ENCODE data around the gene MYO9A.
A peak's percentile ranks its signal among the peaks of the same experiment; 100 is the strongest.
"Not testable (repeated sequence)": the region's sequence is repeated elsewhere in the genome, so short reads cannot be mapped to it uniquely, and the experiment has no call there.

MYO9A gene

DNA sequence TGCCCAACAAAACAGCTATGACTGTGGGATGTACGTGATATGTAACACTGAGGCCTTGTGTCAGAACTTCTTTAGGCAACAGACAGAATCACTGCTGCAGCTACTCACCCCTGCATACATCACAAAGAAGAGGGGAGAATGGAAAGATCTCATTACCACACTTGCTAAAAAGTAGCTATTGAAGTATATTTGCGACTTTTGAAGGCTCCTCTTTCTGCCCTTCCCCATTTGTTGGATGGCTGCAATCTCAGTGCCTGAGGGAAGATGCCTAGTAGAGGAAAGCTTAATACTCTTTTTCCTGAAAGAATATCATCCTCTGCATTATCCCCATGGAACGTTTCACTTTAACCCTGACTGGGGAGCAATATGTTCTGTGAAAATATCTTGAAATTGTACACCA is 22.1 kb upstream of the MYO9A start:
- DNase-seq (ENCODE audit: low read depth in 2 of 2) = no peak

DNA sequence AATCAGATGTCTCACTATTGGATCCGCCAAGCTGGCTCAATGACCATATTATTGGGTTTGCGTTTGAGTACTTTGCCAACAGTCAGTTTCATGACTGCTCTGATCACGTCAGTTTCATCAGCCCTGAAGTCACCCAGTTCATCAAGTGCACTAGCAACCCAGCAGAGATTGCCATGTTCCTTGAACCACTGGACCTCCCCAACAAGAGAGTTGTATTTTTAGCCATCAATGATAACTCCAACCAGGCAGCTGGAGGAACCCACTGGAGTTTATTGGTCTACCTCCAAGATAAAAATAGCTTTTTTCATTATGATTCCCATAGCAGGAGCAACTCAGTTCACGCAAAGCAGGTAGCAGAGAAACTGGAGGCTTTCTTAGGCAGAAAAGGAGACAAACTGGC is 21.7 kb upstream of the MYO9A start:
- DNase-seq (ENCODE audit: low read depth in 2 of 2) = no peak

DNA sequence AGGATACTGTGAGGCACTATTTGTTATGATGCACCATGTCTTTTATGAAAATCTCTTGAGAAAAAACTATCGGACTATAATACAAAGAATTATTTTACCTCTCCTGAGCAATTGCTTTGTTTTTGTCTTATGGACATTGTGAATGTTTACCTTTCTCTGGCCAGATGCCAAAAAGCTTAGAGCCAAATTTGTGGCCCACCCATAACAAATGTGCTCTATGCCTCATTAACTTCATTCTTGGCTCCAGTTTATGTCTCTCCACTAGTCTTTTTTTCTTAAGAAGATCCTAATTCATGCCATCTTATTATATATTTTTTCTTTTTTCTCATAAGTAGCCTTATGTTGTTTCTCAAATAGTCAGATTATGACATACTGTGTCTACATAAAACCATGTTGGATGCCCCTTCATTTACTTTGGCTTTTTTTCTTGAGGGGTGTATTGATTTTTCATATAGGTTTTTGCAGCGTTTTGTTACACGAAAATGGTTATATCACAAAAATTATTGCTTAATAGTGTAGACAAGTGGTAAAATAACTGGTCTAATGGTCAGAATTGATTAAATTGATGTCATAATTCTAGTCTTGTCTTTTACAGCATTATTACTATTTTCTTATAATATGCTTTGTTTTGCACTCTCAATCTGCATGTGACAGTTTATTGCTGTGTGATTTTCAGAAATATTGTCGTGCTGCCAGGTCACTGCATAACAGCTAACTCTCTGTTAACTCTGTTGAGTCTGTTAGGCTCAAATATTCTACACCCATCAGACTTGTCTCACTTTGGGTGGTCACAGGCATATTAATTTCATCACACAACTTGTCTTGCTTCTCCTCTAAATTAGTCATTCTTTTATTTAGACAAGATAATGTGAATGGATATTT is 18.5 kb upstream of the MYO9A start:
- no peak for DNase-seq (ENCODE audit: low read depth in 2 of 2)

DNA sequence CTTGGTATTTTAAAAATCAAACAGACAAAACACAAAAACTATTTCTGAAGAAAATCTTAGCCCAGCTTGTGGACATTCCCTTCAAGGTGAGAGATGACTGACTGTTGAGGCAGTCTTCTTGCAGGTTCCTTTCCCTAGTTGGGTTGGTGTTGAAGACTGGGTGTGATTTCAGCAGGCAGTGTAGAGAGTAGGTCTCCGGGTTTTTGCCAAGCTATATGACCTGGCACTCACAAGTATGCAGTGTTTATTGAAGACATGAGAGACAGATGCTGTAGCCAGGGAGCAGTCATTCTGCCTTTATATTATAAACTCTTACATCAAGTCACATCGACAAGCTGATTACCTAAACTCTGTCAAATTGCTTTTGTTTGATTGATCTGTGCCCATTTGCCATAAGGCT is 17.8 kb upstream of the MYO9A start:
- DNase-seq (ENCODE audit: low read depth in 2 of 2) = no peak

DNA sequence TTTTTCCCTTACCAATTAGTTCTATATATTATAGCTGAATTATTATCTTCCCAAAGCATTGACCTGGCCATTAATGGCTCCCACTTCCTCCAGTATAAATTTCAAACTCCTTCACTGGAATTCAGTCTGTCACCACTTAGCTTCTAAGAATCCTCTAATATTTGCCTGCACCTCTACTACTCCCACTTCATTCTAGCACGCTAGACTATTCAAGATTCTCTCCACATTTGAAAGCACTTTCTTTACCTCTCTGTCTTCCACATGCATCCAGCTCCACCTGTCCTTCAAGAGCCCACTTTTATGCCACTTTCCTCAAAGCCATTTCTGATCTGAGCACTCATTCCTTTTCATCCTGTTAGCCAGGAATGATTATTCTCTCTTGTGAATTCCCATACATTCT is 15.3 kb upstream of the MYO9A start:
- no peak for DNase-seq (ENCODE audit: low read depth in 2 of 2)

DNA sequence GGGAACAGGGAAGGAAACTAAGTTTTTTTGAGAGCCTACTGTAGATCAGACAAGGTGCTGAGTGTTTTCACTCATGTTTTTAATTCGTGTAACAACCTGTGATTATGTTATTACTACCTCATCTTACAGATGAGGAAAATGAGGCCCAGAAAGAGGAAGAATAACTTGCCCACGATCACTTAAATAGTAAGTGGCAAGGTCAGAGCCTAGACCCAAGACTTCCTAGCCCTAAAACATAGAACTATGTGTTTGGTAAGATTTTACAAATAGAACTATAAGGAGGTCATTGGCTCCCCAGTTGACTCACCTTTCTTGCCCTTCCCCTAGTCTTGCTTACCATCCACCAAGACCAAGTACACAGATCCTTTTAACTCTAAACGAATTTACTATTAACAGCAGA is 14.0 kb upstream of the MYO9A start:
- DNase-seq (ENCODE audit: low read depth in 2 of 2) = no peak

DNA sequence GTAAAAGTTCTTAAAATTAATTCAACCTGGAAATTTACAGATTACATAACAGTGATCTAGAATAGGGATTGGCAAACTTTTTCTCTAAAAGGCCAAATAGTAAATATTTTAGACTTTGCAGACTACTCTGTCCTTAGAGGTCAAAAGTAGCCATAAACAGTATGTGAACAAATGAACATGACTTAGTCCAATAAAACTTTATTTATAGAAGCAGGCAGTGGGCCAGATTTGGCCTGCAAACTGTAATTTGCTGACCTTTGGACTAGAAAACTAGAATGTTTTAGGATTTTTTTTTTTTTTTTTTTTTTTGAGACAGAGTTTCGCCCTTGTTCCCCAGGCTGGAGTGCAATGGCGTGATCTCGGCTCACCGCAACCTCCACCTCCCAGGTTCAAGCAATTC is 12.3 kb upstream of the MYO9A start:
- DNase-seq (ENCODE audit: low read depth in 2 of 2) = no peak

DNA sequence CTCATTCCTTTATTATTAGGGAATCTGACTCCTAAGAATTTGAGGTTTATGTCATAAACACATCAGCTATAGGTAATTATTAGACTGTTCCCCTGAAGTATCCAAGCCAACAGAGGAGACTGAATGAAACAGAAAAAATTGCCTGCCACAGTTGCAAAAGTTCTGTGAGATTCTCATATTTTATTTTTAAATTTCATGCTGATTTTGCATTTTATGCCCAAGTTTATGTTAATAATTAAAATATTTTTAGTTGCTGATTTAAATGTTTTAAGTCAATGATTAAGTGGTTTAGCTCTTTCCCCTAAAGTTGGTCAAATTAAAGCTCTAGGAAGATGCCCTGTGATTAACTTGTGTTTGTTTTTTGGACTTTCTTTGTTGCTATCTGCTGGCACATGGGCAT is 10.4 kb upstream of the MYO9A start:
- DNase-seq (ENCODE audit: low read depth in 2 of 2) = no peak

DNA sequence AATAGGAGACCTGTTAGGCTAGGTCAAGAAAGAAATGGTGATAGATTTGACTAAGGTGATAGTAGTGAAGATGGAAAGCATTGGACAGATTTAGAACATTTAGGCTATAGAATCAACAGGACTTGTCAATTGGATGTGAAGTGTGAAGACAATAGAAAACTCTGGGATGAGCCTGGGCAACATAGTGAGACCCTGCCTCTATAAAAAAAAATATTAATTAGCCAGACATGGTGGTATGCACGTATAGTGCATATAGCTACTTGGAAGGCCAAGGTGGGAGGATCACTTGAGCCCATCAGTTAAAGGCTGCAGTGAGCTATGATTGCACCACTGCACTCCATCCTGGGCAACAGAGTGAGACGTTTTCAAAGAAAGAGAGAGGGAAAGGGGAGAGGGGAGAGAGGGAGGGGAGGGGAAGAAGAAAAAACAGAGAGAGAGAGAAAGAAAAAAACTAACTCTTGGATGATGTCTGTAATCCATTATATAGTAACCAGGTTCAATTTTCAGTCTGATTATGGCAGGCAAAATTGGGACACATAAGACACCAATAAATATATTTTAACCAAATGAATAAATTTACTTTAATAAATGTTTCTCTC is 9.9 kb upstream of the MYO9A start:
- no peak for DNase-seq (ENCODE audit: low read depth in 2 of 2)

DNA sequence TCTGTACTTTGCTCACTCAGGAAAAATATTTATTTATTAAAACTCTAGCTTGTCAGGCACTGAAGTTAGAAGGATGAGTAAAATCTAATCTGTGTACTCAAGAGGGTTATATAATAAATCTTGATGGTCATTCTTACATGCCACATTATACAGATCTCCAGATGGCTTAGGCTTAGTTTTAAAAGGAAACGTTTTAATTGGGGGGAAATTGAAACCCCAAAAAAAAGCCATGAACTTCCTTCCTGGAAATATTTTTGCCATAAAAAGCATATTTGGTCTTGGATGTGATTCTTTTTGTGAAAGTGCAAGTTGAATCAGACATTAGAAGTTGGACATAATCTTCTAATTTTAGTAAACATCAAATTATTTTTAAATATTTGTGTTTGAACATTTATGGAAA is 6.3 kb upstream of the MYO9A start:
- no peak for DNase-seq (ENCODE audit: low read depth in 2 of 2)

DNA sequence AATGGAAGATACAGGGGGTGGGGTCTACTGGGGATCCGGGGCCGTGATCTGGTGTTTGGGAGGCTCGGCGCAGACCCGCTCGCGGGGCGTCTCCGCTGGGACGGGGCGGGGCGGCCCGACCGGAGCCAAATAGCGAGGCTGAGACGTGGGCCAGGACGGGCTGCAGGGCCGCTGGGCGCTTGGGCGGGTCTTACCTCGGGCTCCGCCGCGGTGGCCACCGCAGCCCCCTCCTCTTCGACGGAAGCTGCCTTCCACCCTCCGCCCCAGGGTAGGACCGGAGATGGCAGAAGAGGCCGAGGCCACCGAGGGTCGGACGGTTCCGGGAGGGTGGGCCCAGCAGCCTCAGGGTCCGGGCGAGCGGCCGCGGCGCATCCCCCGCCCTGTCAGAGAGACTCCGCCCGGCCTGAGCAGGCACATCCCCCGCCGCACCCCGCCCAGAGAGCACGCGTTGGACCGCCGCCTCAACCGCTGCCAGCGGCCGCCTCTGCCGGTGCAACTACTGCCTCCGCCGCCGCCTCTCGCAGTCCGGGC is 399 bp downstream of the MYO9A start:
- peak; percentile 33 to 45 for DNase-seq (ENCODE audit: low read depth in 2 of 2)

DNA sequence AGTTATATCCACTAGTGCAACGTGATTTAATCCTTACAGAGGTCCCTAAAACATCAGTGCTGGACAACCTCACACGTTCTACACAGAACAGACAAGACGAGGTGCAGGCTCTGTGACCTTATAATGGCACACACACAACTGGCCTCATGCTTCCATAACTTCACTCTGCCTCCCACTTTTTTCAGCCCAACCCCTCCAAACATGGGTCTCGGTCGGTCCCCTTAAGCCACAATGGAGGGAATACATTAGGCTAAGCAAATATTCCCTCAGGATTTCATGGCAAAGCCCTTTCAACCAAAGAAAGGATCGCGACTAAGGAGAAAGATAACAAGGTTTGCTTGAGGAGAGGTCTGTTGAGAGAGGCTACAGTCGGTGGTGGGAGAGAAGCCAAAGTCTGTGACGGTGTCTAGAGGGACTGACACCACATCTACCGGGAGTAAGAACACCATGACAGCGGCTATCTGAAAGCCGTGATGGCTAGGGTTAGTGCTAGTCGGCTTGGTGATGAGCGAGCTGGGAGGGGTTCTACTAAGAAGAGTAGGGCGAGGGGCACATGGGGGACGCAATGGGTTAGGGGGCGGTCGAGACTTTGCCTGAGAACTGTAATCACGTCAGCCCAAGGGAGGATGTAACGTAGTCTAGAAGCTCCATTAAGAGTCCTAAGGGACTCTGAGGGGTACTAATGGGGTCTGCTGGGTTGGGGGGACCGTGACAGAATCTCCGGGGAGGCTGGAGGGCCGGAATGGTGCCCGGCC is 1.0 kb downstream of the MYO9A start:
- no peak for DNase-seq (ENCODE audit: low read depth in 2 of 2)

DNA sequence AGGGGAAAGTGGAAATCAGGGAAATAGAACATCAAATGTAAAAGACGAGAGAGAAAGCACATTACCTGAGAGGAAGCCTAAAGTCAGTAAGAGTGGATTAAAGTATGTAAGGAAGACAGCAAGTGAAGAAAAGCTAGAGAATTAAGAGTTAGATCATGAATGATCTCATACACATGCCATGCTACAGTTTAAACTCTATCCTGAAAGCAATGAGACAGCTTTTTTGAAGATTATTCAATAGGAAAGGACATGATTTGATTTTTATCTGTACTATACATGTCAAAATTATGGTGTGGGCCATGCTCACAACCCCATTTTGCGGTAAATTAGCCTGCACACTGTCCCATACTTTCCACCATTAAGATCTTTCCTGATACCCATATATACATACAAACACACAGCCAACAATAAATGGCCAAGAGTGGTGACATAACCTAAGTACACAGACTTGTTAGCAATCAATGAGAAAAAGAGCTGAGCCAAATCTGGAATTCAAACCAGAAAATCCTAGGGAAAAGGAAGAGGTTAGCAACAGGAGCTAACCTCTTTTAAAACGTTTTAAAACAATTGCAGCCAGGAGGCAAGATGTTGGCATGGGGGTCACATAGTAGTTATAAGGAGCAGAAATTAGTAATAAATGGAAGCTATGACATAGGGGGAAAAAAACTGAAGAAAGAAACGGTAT is 4.5 kb downstream of the MYO9A start:
- no peak for DNase-seq (ENCODE audit: low read depth in 2 of 2)

DNA sequence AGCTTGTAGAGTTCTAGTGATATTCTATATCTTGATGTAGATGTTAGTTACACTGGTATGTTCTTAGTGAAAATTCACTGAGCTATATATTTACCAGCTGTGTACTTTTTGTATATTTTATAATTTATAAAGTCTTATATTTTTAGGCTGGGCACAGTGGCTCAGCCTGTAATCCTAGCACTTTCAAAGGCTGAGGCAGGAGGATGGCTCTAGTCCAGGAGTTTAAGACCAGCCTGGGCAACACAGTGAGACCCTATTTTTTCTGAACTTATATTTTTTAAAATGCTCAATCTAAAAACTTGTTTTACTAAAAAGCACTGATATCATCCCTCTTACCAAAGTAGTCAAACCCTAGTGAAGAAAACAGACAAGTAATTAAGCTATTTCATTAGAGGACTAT is 5.1 kb downstream of the MYO9A start:
- no peak for DNase-seq (ENCODE audit: low read depth in 2 of 2)

DNA sequence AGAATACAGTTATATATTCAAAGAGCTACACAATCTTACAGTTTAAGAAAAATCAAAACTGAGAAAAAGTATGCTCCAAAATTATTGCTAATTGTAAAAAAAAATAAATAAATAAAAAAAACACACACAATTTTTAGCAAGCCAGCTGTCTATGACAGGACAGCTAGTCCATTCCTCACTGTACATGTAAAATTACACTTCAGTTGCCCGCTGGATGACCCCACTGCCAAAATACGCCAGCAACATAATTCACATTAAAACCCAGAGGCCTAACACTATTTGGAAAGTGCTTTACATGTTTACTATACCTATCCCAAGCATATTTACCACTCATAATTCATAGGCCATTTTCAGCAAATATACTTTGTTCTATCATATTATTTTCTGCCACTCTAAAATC is 5.8 kb downstream of the MYO9A start:
- DNase-seq (ENCODE audit: low read depth in 2 of 2) = no peak

DNA sequence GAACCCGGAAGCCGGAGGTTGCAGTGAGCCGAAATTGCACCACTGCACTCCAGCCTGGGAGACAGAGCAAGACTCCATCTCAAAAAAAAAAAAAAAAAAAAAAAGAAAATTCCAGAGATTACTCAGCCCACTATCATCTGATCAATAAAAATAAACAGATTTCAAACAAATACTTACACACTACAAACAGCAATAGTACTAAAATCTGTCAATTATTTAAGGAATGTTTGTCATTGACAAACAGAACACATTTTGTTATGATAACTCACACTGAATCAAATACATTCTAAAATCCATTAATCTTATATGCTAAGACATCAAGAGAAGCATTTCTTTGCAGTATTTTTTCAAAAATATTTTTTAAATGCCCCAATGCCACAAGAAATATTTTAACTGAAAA is 7.6 kb downstream of the MYO9A start:
- no peak for DNase-seq (ENCODE audit: low read depth in 2 of 2)

DNA sequence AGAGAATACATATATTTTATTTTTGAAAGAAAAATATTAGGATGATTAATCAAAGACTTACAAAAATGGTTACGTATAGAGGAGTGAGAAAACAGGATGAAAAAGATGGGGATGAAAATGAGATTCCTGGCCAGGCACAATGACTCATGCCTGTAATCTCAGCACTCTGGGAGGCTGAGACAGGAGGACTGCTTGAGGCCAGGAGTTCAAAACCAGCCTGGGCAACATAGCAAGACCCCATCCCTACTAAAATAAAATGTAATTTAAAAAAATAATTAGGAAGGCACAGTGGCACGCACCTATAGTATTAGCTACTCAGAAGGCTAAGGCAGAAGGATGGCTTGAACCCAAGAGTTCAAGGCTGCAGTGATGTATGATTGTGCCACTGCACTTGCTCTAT is 11.9 kb downstream of the MYO9A start:
- no peak for DNase-seq (ENCODE audit: low read depth in 2 of 2)

DNA sequence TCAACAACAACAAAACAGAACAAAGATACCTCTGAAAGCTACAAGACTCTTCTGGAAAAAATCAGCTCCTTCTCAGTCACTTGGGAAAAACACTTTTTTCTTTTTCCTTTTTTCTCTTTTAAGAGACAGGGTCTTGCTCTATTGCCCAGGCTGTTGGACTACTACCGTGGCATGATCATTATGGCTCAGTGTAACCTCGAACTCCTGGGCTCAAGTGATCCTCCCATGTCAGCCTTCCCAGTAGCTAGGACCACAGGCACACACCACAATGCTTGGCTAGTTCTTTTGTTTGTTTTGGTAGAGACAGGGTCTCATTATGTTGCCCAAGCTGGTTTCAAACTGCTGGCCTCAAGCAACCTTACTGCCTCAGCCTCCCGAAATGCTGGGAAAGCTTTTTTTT is 12.8 kb downstream of the MYO9A start:
- DNase-seq (ENCODE audit: low read depth in 2 of 2) = no peak

DNA sequence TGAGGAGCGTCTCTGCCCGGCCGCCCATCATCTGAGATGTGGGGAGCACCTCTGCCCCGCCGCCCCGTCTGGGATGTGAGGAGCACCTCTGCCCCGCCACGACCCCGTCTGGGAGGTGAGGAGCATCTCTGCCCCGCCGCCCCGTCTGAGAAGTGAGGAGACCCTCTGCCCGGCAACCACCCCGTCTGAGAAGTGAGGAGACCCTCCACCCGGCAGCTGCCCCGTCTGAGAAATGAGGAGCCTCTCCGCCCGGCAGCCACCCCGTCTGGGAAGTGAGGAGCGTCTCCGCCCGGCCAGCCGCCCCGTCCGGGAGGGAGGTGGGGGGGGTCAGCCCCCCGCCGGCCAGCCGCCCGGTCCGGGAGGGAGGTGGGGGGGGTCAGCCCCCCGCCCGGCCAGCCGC is 17.4 kb downstream of the MYO9A start:
- not testable (repeated sequence) for DNase-seq (ENCODE audit: low read depth in 2 of 2)

DNA sequence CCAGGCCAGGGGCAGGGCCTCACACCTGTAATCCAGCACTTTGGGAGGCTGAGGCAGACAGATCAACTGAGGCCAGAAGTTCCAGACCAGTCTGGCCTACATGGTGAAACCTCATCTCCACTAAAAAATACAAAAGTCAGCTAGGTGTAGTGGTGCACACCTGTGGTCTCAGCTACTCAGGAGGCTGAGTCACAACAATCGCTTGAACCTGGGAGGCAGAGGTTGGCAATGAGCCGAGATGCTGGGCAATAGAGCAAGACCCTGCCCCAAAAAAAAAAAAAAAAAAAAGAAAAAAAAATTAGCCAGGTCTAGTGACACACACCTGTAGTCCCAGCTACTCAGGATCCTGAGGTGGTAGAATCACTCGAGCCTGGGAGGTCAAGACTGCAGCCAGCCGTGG is 18.8 kb downstream of the MYO9A start:
- DNase-seq (ENCODE audit: low read depth in 2 of 2) = no peak

DNA sequence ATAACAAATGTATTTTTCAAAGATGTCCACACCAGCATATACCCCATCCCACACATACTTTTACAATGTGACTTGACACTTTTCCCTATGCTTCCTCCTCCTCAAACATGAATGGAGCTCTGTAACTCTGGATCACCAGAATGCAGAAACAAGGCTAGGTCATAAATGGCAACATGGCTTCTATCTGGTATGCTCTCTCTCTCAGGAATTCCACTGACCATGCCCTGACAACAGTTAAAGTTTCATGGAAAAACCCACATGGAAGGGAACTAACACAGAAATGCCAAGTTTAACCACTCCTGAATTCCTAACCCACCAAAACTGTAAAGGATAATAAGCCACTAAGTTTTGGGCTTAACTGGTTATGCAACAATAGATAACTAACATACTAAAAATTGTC is 19.9 kb downstream of the MYO9A start:
- DNase-seq (ENCODE audit: low read depth in 2 of 2) = no peak

DNA sequence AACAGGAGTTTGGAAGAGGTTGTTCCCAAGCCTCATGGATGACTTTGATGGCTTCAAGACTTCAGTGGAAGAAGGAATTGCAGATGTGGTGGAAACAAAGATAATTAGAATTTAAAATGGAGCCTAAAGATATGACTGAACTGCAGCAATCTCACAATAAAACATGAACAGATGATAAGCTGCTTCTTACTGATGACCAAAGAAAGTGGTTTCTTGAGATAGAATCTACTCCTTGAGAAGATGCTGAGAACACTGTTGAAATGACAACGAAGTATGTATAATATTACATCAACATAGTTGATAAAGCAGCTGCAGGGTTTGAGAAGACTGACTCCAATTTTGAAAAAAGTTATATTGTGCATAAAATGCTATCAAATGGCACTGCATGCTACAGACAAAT is 21.2 kb downstream of the MYO9A start:
- no peak for DNase-seq (ENCODE audit: low read depth in 2 of 2)

Measured in fibroblast of skin of left biceps (primary cell).